AG04449 (cell line): Measurements from ENCODE around the gene NCOA1.
"Not testable (repeated sequence)": the region's sequence is repeated elsewhere in the genome, so short reads cannot be mapped to it uniquely, and the experiment has no call there.

Experiments
- CTCF ChIA-PET: fragments of 350-600 bp; formaldehyde crosslinking; extraction: SDS; loops from one replicate; lab custom pipeline; 2021; ENCODE audit warnings: antibody characterized with exemption; lab: Yijun Ruan, JAX
- POLR2A ChIA-PET: fragments of 400-600, 350-600 bp; formaldehyde crosslinking; extraction: SDS; loops from one replicate; lab custom pipeline; 2020; ENCODE audit warnings: antibody characterized with exemption, inconsistent platforms; lab: Yijun Ruan, JAX
- DNase-seq: peaks from one replicate; pipeline ENCODE4 v3.0.0-alpha.2; 2010; ENCODE audit warnings: low read depth, low spot score
- H3K4me3 ChIP-seq: 2 replicates; pipeline ENCODE4 v1.5.1; 2011; ENCODE audit warnings: low read depth, mild to moderate bottlenecking, control low read depth, low read length
- TF ChIP-seq, protein P1 (sequence below): IDR thresholded peaks from one replicate; pipeline ENCODE4 v1.5.1; 2011; ENCODE audit warnings: mild to moderate bottlenecking, moderate library complexity, low read length, control low read depth, inconsistent platforms; ENCODE audit not compliant: insufficient read depth; ENCODE audit errors: missing control alignments

NCOA1 gene

GRCh38 chr2:24566630-24567029 is 75.6 kb downstream of the NCOA1 start:
- no peak overlapping the region for H3K4me3 ChIP-seq
- no peak for DNase-seq
- TF ChIP-seq, protein P1, sequence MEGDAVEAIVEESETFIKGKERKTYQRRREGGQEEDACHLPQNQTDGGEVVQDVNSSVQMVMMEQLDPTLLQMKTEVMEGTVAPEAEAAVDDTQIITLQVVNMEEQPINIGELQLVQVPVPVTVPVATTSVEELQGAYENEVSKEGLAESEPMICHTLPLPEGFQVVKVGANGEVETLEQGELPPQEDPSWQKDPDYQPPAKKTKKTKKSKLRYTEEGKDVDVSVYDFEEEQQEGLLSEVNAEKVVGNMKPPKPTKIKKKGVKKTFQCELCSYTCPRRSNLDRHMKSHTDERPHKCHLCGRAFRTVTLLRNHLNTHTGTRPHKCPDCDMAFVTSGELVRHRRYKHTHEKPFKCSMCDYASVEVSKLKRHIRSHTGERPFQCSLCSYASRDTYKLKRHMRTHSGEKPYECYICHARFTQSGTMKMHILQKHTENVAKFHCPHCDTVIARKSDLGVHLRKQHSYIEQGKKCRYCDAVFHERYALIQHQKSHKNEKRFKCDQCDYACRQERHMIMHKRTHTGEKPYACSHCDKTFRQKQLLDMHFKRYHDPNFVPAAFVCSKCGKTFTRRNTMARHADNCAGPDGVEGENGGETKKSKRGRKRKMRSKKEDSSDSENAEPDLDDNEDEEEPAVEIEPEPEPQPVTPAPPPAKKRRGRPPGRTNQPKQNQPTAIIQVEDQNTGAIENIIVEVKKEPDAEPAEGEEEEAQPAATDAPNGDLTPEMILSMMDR, result no peak
- ChIA-PET POLR2A (no interaction called here), CTCF (no interaction called here)

GRCh38 chr2:24568551-24568950 is 77.5 kb downstream of the NCOA1 start:
- TF ChIP-seq, protein P1, result no peak
- POLR2A ChIA-PET, result no interaction called here
- CTCF ChIA-PET, result interaction anchor here (1.5 kb wide), 1 partner anchor 10 kb away, joined by 4 read pairs; no protein-coding TSS in a partner anchor
- DNase-seq, result no peak
- H3K4me3 ChIP-seq, result no peak overlapping the region

GRCh38 chr2:24569565-24569964 is 78.5 kb downstream of the NCOA1 start:
- H3K4me3 ChIP-seq, DNase-seq, POLR2A ChIA-PET: not testable (repeated sequence)
- CTCF ChIA-PET, result interaction anchor here (1.5 kb wide), 1 partner anchor 9 kb away, joined by 4 read pairs; no protein-coding TSS in a partner anchor

GRCh38 chr2:24570225-24570624 is 79.2 kb downstream of the NCOA1 start:
- no peak overlapping the region for H3K4me3 ChIP-seq
- TF ChIP-seq, protein P1, result no peak
- ChIA-PET POLR2A (no interaction called here), CTCF (interaction anchor here (1.5 kb wide), 1 partner anchor 9 kb away, joined by 4 read pairs; no protein-coding TSS in a partner anchor)
- no peak for DNase-seq

DNA sequence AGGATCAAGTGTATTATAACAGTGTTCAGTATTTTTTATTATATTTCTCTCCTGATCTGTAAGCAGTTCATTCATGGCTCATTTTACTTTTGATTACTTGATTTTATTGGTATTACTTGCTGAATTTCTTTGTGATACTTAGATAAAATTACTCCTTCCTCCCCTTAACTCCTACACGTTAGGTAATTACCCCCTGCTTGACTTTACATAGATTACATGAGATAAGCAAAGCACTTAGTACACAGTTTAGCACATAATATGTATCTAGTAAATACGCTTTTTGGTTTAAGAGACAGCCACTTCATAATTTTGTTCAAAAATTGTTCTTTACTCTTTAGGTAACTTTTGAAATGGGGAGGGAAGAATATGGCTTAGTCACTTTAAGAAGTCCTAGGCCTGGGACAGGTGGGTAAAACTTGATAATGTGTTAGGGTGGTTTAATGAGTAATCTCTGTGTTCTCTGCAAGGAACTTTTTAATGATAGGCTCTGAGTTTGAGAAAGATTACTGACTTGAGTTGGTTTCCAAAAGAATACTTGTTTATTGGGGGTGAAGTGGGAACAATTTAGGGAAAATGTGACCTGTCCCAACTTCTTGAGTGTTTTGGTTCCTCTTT is 80.9 kb downstream of the NCOA1 start:
- no peak overlapping the region for H3K4me3 ChIP-seq
- ChIA-PET CTCF (no interaction called here), POLR2A (no interaction called here)
- DNase-seq, result no peak
- TF ChIP-seq, protein P1, result no peak

GRCh38 chr2:24576146-24576545 is 85.1 kb downstream of the NCOA1 start:
- TF ChIP-seq, protein P1, result no peak
- CTCF ChIA-PET, result no interaction called here
- no peak for DNase-seq
- POLR2A ChIA-PET, result no interaction called here
- no peak overlapping the region for H3K4me3 ChIP-seq

DNA sequence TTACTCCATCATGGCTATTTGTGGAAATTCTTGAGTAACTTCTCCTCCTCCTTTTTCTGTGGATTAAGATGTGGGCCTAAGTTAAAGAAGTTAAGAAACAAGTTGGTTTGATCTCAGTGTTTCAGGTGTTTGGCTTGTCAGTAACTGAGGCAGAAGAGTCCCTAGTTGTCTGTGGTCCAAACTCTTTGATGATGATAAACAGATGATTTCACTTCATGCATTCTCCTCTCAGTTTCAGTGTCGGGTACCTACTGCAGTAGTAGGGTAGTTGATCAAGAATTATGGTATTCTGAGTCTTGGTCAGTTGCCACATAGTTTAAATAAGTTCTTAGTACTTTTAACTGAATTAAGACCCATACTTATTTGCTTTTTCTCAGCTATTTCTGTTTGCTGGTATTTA is 85.6 kb downstream of the NCOA1 start:
- POLR2A ChIA-PET, result no interaction called here
- CTCF ChIA-PET, result no interaction called here
- TF ChIP-seq, protein P1, result no peak
- no peak for DNase-seq
- no peak overlapping the region for H3K4me3 ChIP-seq
